Hematopoietic multipotent progenitor cell treated with erythropoietin and hydrocortisone succinate and interleukin-3 and kit ligand, for 15 days (in vitro differentiated cells): Measurements from ENCODE around the gene EGR1.
"Not testable (repeated sequence)": the region's sequence is repeated elsewhere in the genome, so short reads cannot be mapped to it uniquely, and the experiment has no call there.

ENCODE experiments used
- DNase-seq: peaks from one replicate; pipeline ENCODE4 v3.0.0-alpha.2; 2015; ENCODE audit warnings: low spot score

Gene EGR1

DNA sequence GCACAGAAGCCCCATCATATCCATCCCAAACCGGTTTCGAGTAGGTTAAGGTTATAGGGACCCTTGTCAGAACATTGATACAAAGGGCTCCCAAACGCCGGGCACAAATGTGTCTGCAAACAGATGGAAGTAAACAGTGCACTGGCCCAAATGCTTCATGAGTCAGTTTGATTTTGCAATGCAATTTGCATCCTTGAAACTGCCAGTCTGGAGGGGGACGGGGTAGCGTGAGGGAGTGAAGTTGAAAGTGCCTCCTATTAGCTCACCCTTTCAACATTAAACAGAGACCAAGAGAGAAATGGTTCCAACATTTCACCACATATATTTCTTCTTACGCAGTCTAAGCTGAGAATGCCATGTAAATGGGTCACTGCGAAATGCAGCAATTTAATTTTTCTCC is 42.2 kb downstream of the EGR1 start:
- not testable (repeated sequence) for DNase-seq

DNA sequence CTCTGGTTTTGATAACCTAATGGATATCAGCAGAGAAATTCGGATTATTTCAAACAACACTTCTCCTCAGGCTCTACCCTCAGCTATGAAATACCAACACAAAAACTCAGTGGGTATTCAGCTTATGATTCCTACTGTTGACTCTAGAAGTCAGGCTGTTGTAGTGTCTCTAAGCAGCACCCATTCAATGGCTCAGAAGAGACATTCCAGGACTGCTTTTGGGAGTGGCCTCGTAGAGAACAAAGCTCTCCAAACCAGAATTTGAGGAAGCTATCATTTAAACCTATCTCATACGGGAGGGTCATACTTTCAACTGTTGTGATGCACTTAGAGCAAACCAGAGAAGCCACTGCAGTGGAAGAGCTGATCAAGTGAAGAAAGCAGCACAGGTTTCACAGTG is 43.7 kb downstream of the EGR1 start:
- no peak for DNase-seq

DNA sequence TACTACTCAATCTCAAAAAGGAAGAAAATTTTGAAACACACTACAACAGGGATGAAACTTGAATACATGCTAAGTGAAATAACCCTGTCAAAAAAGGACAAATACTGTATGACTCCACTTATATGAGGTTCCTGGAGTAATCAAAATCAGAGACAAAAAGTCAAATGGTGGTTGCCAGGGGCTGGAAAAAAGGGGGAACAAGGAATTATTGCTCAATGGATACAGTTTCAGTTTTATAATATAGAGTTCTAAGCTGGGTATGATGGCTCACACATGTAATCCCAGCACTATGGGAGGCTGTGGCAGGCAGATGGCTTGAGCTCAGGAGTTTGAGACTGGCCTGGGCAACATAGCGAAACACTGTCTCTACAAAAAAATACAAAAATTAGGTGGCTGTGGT is 48.7 kb downstream of the EGR1 start:
- DNase-seq: no peak

DNA sequence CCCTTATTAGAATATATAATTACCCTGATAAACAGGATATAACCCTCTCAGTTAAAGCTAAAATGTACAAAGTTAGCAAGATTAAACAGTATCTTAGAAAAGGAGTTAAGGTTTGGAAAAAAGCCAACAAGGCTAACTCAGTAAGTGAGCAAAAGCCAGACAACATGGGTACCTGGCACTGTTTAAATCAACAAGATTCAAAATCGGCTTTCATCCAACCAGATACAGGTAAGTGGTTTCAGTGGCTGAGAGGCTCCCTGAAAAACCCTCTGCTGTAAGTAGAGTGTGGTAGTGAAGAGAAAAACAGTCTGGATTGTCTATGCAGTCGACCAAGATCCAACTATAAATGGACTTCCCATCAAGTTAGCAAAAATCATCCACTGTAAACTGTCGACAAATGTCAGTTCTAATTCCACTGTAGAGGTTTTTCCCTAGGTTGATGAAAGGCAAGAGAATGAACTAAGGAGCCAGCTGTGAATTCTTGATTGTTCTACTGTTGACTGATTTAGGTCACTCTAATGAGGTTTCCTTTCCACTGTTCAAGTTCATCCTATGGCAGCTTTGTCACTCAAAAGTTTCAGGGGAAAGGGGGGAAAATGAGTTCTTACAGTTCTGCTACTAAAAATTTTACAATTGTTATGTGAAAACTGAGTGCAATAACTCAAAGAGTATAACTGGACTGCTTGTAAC is 50.4 kb downstream of the EGR1 start:
- DNase-seq: no peak

DNA sequence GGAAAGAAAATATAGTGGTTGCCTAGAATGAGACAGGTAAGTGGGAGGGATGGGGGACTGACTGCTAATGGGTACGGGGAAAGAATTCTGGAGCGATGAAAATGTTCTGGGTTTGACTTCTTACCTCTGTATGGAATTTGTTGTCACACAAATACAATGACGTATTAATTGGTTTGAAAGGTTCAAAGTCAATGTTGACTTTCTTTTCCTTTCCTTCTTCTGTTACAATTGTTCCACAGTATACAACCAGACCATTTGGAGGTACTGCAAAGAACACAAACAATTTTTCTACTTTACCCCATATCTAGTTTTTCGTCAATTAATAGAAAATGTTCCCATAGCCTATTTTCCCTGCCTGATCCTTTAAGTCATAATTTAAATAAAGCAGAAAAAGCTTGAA is 52.2 kb downstream of the EGR1 start:
- DNase-seq: no peak
